SH-SY5Y (cell line): ENCODE results near the gene BTBD9.

Experiments
- GATA2 ChIP-seq: IDR thresholded peaks from 2 replicates; pipeline ENCODE4 v1.6.1; 2011; ENCODE audit warnings: mild to moderate bottlenecking, low read depth, low read length
- GATA3 ChIP-seq: IDR thresholded peaks from 2 replicates; pipeline ENCODE4 v1.6.1; 2011; ENCODE audit warnings: low read depth, mild to moderate bottlenecking, low read length, moderate library complexity

GRCh38 chr6:38173909-38174308 is 465.8 kb downstream of the BTBD9 start:
- TF ChIP-seq GATA2 = no peak
- TF ChIP-seq GATA3 = no peak
